H1 (cell line): ENCODE results near the gene SCNM1.

Experiments
- CBX8 ChIP-seq: fragments of 300-800, 300-1000 bp; sonication (generic); IDR thresholded peaks from 2 replicates; pipeline ENCODE4 v1.7.1; 2016; ENCODE audit warnings: low read depth, low read length, borderline replicate concordance
- CTCF ChIP-seq, 3 experiments: IDR thresholded peaks; 1 replicate in 2 of 3; 2 replicates in 1 of 3; pipeline versions ENCODE4 v1.5.1 to v1.6.1; 2011; ENCODE audit warnings: low read length in 3 of 3, mild to moderate bottlenecking in 3 of 3, inconsistent platforms in 2 of 3, low read depth in 1 of 3, moderate library complexity in 1 of 3; ENCODE audit not compliant: insufficient read depth in 1 of 3; ENCODE audit errors: control extremely low read depth in 1 of 3
- HDAC6 ChIP-seq: IDR thresholded peaks from one replicate; pipeline ENCODE4 v1.7.1; 2012; ENCODE audit warnings: low read depth, mild to moderate bottlenecking, inconsistent platforms, low read length, moderate library complexity
- SIN3A ChIP-seq, 2 experiments: IDR thresholded peaks in 1 of 2; conservative IDR thresholded peaks in 1 of 2; 2 replicates each; pipeline ENCODE4 v1.6.1; 2011 to 2012; ENCODE audit warnings: low read length in 2 of 2, improper control_type of control experiment in 1 of 2, low read depth in 1 of 2, mild to moderate bottlenecking in 1 of 2
- TAF1 ChIP-seq: IDR thresholded peaks from 2 replicates; pipeline ENCODE4 v1.6.1; 2011; ENCODE audit warnings: mild to moderate bottlenecking, low read depth, low read length

- no peak for TF ChIP-seq CTCF (IDR thresholded peaks at IDR 0.05; ENCODE audit: control extremely low read depth in 1 of 3, insufficient read depth in 1 of 3, low read depth in 1 of 3, low read length in 3 of 3)
- TF ChIP-seq TAF1 = no peak
- no peak for TF ChIP-seq CBX8
- TF ChIP-seq HDAC6 = no peak
- TF ChIP-seq SIN3A (conservative IDR thresholded peaks at IDR 0.05 in 1 of 2, IDR thresholded peaks at IDR 0.05 in 1 of 2; ENCODE audit: low read depth in 1 of 2, low read length in 2 of 2) = no peak
Measured at GRCh38 chr1:151159373-151159772, 6.6 kb upstream of the SCNM1 start.
